ENCODE measurements around the gene EMC1.
"Not testable (repeated sequence)": the region's sequence is repeated elsewhere in the genome, so short reads cannot be mapped to it uniquely, and the experiment has no call there.

The EMC1 gene

GRCh38 chr1:19186001-19186400, 65.3 kb downstream of the EMC1 start:
- no peak for DNase-seq

- no peak for DNase-seq
These were observed 69.1 kb downstream of the EMC1 start for GRCh38 chr1:19182223-19182622.

GRCh38 chr1:19180265-19180657, 71.1 kb downstream of the EMC1 start:
- DNase-seq = not testable (repeated sequence)

DNA sequence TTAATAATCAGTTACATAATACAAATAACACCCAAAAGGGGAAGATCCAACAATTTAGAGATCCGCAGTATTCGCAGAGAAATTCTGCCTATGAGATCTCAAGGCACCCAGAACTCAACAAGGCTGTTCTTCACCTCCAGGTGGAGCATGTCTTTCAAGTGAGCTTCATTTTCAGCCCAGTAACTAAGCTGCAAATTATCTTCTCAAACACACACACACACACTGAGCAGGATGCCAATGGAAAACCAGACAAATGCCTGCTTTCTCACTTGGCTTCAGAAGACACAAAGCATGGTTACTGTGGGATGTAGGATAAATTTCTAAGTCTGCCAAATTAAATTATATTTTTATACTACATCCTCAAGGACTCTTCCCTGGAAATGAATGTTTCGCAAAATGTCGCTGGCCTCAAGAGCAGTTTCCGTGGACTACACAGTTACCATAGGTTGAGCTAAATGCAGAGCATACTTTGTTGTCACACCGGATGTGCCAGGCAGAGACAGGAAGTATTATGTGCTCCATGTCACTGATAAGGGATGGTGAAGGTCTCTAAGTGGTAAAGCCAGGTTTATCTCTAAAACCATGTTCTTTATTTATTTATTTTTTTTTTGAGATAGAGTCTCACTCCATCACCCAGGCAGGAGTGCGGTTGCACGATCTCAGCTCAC, 71.6 kb downstream of the EMC1 start:
- no peak for DNase-seq

DNA sequence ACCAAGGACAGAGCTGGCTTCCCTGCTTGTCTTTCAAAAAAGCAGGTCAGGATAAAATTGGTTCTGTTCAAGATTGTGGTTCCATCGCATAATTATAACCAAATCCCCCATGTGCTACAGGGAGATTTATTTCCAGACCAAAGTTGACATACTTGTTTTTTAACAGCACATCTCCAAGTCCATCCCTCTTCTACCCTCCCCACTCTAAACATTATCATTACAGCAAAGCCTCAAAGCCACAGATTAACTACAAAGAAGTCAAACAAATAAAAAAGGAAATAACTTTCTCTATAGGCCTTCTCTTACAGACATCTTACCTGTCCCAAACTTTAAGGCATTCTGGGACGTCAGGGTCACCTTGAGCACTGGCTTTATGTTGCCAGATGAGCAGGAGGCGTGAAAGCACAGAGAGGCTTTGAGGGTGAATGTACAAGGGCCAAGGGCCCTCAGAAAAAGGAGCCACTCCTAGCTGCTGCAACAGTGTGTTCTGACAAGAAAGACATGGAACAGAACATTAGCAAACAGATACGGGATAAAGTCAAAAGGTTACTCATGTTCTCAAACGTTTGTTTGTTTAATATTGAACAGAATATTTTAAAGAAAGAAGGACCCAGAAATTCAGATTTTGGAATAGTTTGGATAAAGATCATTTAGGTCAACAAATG, 72.5 kb downstream of the EMC1 start:
- no peak for DNase-seq

DNA sequence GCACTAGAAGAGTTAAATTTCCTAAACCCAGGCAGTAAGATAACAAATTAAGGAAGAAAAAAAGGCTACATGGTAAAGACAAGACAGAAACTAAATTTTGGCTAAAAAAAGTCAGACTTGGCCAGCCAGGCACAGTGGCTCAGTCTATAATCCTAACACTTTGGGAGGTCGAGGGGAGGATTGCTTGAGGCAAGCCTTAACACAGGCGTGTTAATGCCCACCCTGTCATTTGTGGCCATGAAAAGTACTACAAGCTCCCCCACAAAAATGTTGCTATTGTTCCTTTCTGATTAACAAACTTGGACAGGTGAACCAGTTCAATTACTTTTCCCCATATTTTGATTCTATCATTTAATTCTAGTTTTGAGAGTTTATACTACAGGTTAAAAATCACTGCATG, 73.5 kb downstream of the EMC1 start:
- DNase-seq = no peak

DNA sequence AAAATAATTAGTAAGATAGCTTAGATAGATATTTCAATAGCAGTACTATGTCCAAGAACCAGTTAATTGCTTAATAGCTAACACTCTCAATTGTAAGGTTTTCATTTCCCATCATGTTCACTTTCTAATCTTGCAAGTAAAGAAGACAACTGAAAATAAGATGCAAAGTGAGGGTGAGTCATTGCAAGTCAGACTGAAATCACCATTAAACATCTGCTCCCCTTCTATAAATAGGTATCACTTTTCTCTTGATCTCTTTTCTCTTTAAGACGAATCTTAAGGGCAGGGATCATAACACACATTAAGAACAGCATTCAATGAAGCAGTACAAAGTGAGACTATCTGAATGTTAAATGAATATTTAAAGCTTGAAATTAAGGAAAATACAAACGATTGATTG, 81.7 kb downstream of the EMC1 start:
- DNase-seq = no peak

- DNase-seq = no peak
These were observed 84.2 kb downstream of the EMC1 start for GRCh38 chr1:19167140-19167539.

DNA sequence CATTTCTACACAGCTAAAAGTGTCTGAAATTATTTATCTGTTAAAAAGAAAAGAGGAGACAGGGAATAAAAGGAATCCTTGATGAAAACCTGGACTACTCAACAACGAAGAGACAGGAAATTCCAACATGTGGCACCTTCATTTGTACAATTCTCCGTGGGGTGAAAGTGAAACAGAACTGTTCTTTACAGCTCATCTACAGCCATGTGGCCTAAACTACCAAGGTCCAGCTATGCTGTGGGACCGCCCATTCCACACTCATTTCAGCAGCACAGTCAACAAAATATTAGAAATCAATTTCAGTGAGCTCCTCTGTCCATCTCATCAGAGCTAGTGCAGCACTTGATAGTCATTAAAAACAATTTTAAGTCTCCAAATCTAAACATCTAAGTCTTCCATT, 85.3 kb downstream of the EMC1 start:
- no peak for DNase-seq

Measured in NCI-H1436 treated with DMSO at 0.1 percent for 48 hours (cell line).